Stomach (tissue), 9 donors: ENCODE measurements around the gene TRPM1. TPM values are rescaled to one million over a fixed set of nuclear protein-coding genes. Genes with fewer than 3 reads are reported as not detected.

Experiments used
- DNase-seq, 2 donors: peaks; one replicate each; pipeline versions ENCODE4 v3.0.0 to v3.0.0-alpha.2; 2013 to 2019
- H3K27ac ChIP-seq, 5 donors: fragments of 200-600 bp in 4 of 5; sonication (generic) in 4 of 5; one replicate each; pipeline ENCODE4 v1.5.1; 2013 to 2019; ENCODE audit warnings: mild to moderate bottlenecking in 1 of 5, moderate library complexity in 1 of 5
- H3K27me3 ChIP-seq, 3 donors: fragments of 200-600 bp; sonication (generic); one replicate each; pipeline ENCODE4 v1.5.1; 2017 to 2019; ENCODE audit warnings: mixed run types in 1 of 3
- H3K36me3 ChIP-seq, 4 donors: fragments of 200-600 bp; sonication (generic); 1 replicate in 3 of 4; 2 replicates in 1 of 4; pipeline ENCODE4 v1.5.1; 2016 to 2019
- H3K4me1 ChIP-seq, 4 donors: fragments of 200-600 bp; sonication (generic); one replicate each; pipeline ENCODE4 v1.5.1; 2016 to 2019
- H3K4me3 ChIP-seq, 4 donors: fragments of 200-600 bp; sonication (generic) in 3 of 4; one replicate each; pipeline ENCODE4 v1.5.1; 2016 to 2019; ENCODE audit warnings: mild to moderate bottlenecking in 1 of 4
- H3K9me3 ChIP-seq, 4 donors: fragments of 200-600 bp; sonication (generic); one replicate each; pipeline ENCODE4 v1.5.1; 2016 to 2019
- EP300 ChIP-seq: sonication (generic); formaldehyde crosslinking; IDR thresholded peaks from one replicate; pipeline ENCODE4 v1.6.1; 2017; ENCODE audit warnings: antibody characterized with exemption
- POLR2A ChIP-seq, 4 donors: fragments of 450-650 bp; IDR thresholded peaks; one replicate each; pipeline ENCODE4 v1.6.1; 2016; ENCODE audit warnings: antibody characterized with exemption in 4 of 4, control low read depth in 2 of 4, mild to moderate bottlenecking in 1 of 4, moderate library complexity in 1 of 4
- POLR2AphosphoS5 ChIP-seq, 3 donors: sonication (generic); formaldehyde crosslinking; IDR thresholded peaks; one replicate each; pipeline ENCODE4 v1.6.1; 2016; ENCODE audit warnings: antibody characterized with exemption in 3 of 3
- WGBS, 5 donors: extraction: QIAGEN DNeasy Blood & Tissue Kit in 3 of 5; methylation state at CpG; one replicate each; pipeline versions ENCODE4 v1.1.5 to v1.1.7; 2013 to 2018; 5-methylcytosine and 5-hydroxymethylcytosine counted together
- intact Hi-C: fragments of 100-400 bp; cut with DNase I; formaldehyde crosslinking; loops from one replicate; pipeline ENCODE4 v1.15.1; 2023; ENCODE audit warnings: low total_unique reads
- polyA plus RNA-seq, 3 donors: library from polyadenylated mRNA; stranded (reverse); fragments of 200-250 nt; gene quantifications; one replicate each; pipeline ENCODE4 v1.2.3, GENCODE V29; 2013
- total RNA-seq, 5 donors: library from RNA; depleted of rRNA; stranded (reverse); fragments of >200 nt; gene quantifications; one replicate each; pipeline versions ENCODE4 v1.1.0 to v1.2.3, GENCODE V29; 2014 to 2016
- TF ChIP-seq, protein P1 (sequence below), 7 experiments: fragments of 450-650 bp in 4 of 7; fragments of 200-600 bp in 3 of 7; sonication (generic) in 3 of 7; IDR thresholded peaks; one replicate each; pipeline ENCODE4 v1.5.1; 2016 to 2019; ENCODE audit warnings: antibody characterized with exemption in 7 of 7, control low read depth in 2 of 7, mild to moderate bottlenecking in 1 of 7
- donor health status: healthy with polysubstance abuse.
- donor health status: Bipolar disorder and iron deficiency.
- donor health status: healthy.

Gene TRPM1
- total and polyA plus RNA-seq, 8 donors = 0.15 TPM; not detected in 7

DNA sequence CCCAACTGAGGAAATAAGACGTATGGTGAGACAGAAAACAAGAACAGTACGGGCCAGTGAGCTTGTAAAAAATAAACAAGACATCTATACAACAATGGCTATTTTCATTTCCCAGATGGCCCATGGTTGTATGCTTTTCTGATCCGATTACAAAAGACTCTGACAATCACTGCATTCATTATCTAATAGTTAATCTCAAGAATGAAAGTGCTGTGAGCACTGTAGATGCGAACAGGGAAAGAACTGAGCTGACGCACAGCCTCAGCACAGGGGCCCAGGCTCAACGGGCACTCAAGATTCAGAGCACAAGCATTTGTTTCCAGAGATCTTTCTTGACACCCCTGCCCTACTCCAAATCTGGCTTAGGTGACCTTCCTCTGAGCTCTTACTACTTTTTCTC, 117.0 kb downstream of the TRPM1 start:
- DNase-seq = peak in 1 of 2 donors; percentile 12
- WGBS, 5 donors = 27 to 46% (median 33%) methylated on average over 6 of the region's 6 CpGs
- H3K4me3 ChIP-seq = peak overlapping the region in 1 of 4 donors; percentile 9
- no peaks in the 10 kb centered on the region for H3K9me3 ChIP-seq
- TF ChIP-seq POLR2AphosphoS5 (IDR thresholded peaks at IDR 0.05) (no peak), EP300 (no peak), POLR2A (IDR thresholded peaks at IDR 0.05) (no peak)
- TF ChIP-seq, protein P1, sequence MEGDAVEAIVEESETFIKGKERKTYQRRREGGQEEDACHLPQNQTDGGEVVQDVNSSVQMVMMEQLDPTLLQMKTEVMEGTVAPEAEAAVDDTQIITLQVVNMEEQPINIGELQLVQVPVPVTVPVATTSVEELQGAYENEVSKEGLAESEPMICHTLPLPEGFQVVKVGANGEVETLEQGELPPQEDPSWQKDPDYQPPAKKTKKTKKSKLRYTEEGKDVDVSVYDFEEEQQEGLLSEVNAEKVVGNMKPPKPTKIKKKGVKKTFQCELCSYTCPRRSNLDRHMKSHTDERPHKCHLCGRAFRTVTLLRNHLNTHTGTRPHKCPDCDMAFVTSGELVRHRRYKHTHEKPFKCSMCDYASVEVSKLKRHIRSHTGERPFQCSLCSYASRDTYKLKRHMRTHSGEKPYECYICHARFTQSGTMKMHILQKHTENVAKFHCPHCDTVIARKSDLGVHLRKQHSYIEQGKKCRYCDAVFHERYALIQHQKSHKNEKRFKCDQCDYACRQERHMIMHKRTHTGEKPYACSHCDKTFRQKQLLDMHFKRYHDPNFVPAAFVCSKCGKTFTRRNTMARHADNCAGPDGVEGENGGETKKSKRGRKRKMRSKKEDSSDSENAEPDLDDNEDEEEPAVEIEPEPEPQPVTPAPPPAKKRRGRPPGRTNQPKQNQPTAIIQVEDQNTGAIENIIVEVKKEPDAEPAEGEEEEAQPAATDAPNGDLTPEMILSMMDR (IDR thresholded peaks at IDR 0.05) = no peak
- intact Hi-C loops = no loop called here
- H3K4me1 ChIP-seq = peaks cover 32 to 87% (median 58%) of the 10 kb centered on the region in 4 donors
- H3K27ac ChIP-seq = peak overlapping the region in 3 of 5 donors; percentile 24 to 49 (median 41)
- peaks cover 0 to 52% (median 37%) of the 10 kb centered on the region in 4 donors for H3K36me3 ChIP-seq
- no peaks in the 10 kb centered on the region for H3K27me3 ChIP-seq

GRCh38 chr15:30984118-30984517, 117.4 kb downstream of the TRPM1 start:
- H3K36me3 ChIP-seq = peaks cover 0 to 56% (median 39%) of the 10 kb centered on the region in 4 donors
- DNase-seq = no peak
- peak overlapping the region in 1 of 4 donors; percentile 9 for H3K4me3 ChIP-seq
- H3K27me3 ChIP-seq = no peaks in the 10 kb centered on the region
- H3K4me1 ChIP-seq = peaks cover 32 to 87% (median 56%) of the 10 kb centered on the region in 4 donors
- H3K27ac ChIP-seq = peak overlapping the region in 2 of 5 donors; percentile 41 to 49
- H3K9me3 ChIP-seq = no peaks in the 10 kb centered on the region
- WGBS, 5 donors = 66 to 79% (median 74%) methylated on average over 3 of the region's 3 CpGs
- TF ChIP-seq EP300 (no peak), POLR2AphosphoS5 (IDR thresholded peaks at IDR 0.05) (no peak), POLR2A (IDR thresholded peaks at IDR 0.05) (no peak)
- TF ChIP-seq, protein P1 (IDR thresholded peaks at IDR 0.05) = no peak
- intact Hi-C loops = no loop called here

DNA sequence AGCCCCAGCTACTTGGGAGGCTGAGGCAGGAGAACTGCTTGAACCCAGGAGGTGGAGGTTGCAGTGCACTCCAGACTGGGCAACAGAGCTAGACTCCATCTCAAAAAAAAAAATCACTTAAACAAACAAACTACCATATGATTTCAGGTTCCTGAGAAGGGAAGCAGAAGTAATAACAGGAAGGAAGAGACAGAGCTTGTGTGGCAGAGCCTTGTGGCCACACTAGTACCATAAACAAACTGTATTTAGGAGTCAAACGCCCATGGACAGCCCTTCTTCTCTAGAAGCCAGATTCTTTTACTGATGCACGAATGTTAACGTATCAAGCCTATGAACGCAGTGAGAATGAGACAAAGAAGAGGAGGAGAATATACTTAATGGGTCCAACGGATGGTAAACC, 122.1 kb downstream of the TRPM1 start:
- no peak overlapping the region for H3K4me3 ChIP-seq
- WGBS, 5 donors = 88 to 92% (median 89%) methylated on average over 5 of the region's 5 CpGs

DNA sequence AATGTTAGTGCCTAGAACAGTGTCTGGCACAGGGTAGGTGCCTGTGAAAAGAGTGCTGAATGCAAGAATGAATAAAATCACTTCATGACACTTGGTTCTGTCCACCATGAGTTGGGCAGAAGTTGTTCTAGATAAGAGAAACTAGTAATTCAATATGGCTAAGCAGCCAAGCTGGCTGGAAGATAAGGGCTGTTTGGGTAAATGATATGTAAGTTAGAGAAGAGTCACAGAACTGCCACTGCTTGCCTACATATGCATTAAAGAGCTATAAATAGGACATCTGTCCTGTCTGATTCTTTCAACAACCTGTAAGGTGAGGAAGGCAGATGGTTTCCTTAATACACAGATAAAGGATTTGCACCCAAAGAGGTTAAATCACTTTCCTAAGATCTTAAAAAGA, 123.2 kb downstream of the TRPM1 start:
- Histone ChIP-seq H3K27ac (no peak overlapping the region), H3K4me3 (no peak overlapping the region), H3K27me3 (no peaks in the 10 kb centered on the region), H3K36me3 (peaks cover 12 to 63% (median 47%) of the 10 kb centered on the region in 4 donors), H3K4me1 (peaks cover 0 to 54% (median 24%) of the 10 kb centered on the region in 4 donors), H3K9me3 (no peaks in the 10 kb centered on the region)
- DNase-seq = no peak
- TF ChIP-seq, protein P1 (IDR thresholded peaks at IDR 0.05) = no peak
- TF ChIP-seq POLR2A (IDR thresholded peaks at IDR 0.05) = no peak
- intact Hi-C loops = no loop called here

More for the DNA sequence above, 122.1 kb downstream of the TRPM1 start:
- H3K4me1 ChIP-seq = peaks cover 4 to 65% (median 35%) of the 10 kb centered on the region in 4 donors
- intact Hi-C loops = no loop called here
- H3K27me3 ChIP-seq = no peaks in the 10 kb centered on the region
- TF ChIP-seq, protein P1 (IDR thresholded peaks at IDR 0.05) = no peak
- no peak for TF ChIP-seq EP300
- no peak for TF ChIP-seq POLR2AphosphoS5 (IDR thresholded peaks at IDR 0.05)
- no peak for TF ChIP-seq POLR2A (IDR thresholded peaks at IDR 0.05)
- DNase-seq = no peak
- H3K36me3 ChIP-seq = peaks cover 6 to 52% (median 36%) of the 10 kb centered on the region in 4 donors
- no peak overlapping the region for H3K27ac ChIP-seq
- H3K9me3 ChIP-seq = no peaks in the 10 kb centered on the region
